ENCODE measurements around the gene DOK1. TPM values are rescaled to one million over a fixed set of nuclear protein-coding genes. Genes with fewer than 3 reads are reported as not detected.
A peak's percentile ranks its signal among the peaks of the same experiment; 100 is the strongest.

Gene DOK1
- total RNA-seq, 1 donor from 2014 or later, result 19.3 TPM

DNA sequence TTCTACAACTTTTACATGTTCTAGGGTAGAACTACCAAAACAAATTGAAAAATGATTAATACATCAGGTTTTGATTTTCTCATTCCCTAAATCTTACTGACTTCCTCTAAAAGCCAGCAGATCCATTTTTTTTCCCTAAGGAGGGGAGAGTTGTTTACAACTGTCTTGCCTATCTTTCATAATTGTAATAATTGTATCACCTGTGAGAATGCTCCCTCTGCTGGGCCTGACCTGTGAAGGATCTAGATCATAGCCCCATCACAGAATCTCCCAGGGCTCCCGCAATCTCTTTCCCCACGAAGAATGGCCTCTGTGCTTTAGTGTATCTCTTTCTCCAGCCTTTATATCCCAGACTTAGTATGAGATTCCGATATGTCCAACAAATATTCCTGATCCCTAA, 9.9 kb upstream of the DOK1 start:
- no peak overlapping the region for H3K4me3 Mint-ChIP-seq (ENCODE audit: unreplicated experiment)
- Histone ChIP-seq H3K27ac (ENCODE audit: low read depth, low read length) (no peak overlapping the region), H3K4me3 (ENCODE audit: insufficient read depth, low read depth, low read length) (no peak overlapping the region), H3K9ac (ENCODE audit: low read length) (no peak overlapping the region), H3K9me3 (ENCODE audit: insufficient read depth, low read depth, low read length) (no peaks in the 10 kb centered on the region), H3K36me3 (ENCODE audit: insufficient read depth, low read length) (no peaks in the 10 kb centered on the region), H3K4me1 (ENCODE audit: insufficient read depth, low read length) (peaks cover 11% of the 10 kb centered on the region), H3K27me3 (ENCODE audit: insufficient read depth, low read length) (no peaks in the 10 kb centered on the region), H3K4me2 (ENCODE audit: low read length) (no peak overlapping the region), H3K79me2 (ENCODE audit: insufficient read depth, low read length) (peaks cover 7% of the 10 kb centered on the region), H4K20me1 (ENCODE audit: insufficient read depth, low read length) (no peaks in the 10 kb centered on the region), H2AFZ (ENCODE audit: low read depth, low read length) (no peak overlapping the region)
- FAIRE-seq (no peak), DNase-seq (ENCODE audit: low read depth) (no peak)
- TF ChIP-seq, protein P1, sequence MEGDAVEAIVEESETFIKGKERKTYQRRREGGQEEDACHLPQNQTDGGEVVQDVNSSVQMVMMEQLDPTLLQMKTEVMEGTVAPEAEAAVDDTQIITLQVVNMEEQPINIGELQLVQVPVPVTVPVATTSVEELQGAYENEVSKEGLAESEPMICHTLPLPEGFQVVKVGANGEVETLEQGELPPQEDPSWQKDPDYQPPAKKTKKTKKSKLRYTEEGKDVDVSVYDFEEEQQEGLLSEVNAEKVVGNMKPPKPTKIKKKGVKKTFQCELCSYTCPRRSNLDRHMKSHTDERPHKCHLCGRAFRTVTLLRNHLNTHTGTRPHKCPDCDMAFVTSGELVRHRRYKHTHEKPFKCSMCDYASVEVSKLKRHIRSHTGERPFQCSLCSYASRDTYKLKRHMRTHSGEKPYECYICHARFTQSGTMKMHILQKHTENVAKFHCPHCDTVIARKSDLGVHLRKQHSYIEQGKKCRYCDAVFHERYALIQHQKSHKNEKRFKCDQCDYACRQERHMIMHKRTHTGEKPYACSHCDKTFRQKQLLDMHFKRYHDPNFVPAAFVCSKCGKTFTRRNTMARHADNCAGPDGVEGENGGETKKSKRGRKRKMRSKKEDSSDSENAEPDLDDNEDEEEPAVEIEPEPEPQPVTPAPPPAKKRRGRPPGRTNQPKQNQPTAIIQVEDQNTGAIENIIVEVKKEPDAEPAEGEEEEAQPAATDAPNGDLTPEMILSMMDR (IDR thresholded peaks at IDR 0.05; ENCODE audit: insufficient read depth, low read depth, low read length), result no peak
- no peak for TF ChIP-seq EZH2 (IDR thresholded peaks at IDR 0.05; ENCODE audit: insufficient read depth, low read length)
- peaks cover 3% of the 10 kb centered on the region for H3K4me1 Mint-ChIP-seq (ENCODE audit: low read depth, unreplicated experiment)
- no peak overlapping the region for H3K27ac Mint-ChIP-seq (ENCODE audit: unreplicated experiment)
- H3K36me3 Mint-ChIP-seq (ENCODE audit: low read depth, unreplicated experiment), result peaks cover 2% of the 10 kb centered on the region
- no peaks in the 10 kb centered on the region for H3K9me3 Mint-ChIP-seq (ENCODE audit: unreplicated experiment)
- H3K27me3 Mint-ChIP-seq (ENCODE audit: low read depth, unreplicated experiment), result peaks cover 2% of the 10 kb centered on the region

DNA sequence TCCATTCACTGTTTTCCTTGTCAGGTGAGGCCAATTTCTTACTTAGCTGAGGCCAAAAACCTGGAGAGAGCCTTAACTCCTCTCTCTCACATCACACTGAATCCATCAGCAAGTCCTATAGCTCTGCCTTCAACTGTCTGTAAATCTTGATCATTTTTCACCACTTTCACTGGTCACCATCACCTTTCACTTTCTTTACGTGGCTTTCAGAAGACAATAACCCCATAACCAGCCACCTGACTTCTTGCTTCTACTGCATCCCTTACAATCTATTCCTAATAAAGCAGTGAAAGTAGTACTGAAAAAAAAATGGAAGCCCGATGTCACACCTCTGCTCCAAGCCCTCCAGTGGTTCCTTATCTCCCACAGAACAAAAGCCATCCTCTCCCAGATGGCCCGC, 8.5 kb upstream of the DOK1 start:
- H4K20me1 ChIP-seq (ENCODE audit: insufficient read depth, low read length), result peaks cover 6% of the 10 kb centered on the region
- TF ChIP-seq, protein P1 (IDR thresholded peaks at IDR 0.05; ENCODE audit: insufficient read depth, low read depth, low read length), result no peak
- TF ChIP-seq EZH2 (IDR thresholded peaks at IDR 0.05; ENCODE audit: insufficient read depth, low read length), result no peak
- no peaks in the 10 kb centered on the region for H3K27me3 ChIP-seq (ENCODE audit: insufficient read depth, low read length)
- Mint-ChIP-seq H3K36me3 (ENCODE audit: low read depth, unreplicated experiment) (peaks cover 2% of the 10 kb centered on the region), H3K4me3 (ENCODE audit: unreplicated experiment) (no peak overlapping the region), H3K27me3 (ENCODE audit: low read depth, unreplicated experiment) (peaks cover 7% of the 10 kb centered on the region), H3K4me1 (ENCODE audit: low read depth, unreplicated experiment) (peaks cover 8% of the 10 kb centered on the region), H3K9me3 (ENCODE audit: unreplicated experiment) (no peaks in the 10 kb centered on the region), H3K27ac (ENCODE audit: unreplicated experiment) (no peak overlapping the region)
- H3K9ac ChIP-seq (ENCODE audit: low read length), result no peak overlapping the region
- no peak overlapping the region for H2AFZ ChIP-seq (ENCODE audit: low read depth, low read length)
- H3K27ac ChIP-seq (ENCODE audit: low read depth, low read length), result no peak overlapping the region
- peaks cover 21% of the 10 kb centered on the region for H3K4me1 ChIP-seq (ENCODE audit: insufficient read depth, low read length)
- no peaks in the 10 kb centered on the region for H3K36me3 ChIP-seq (ENCODE audit: insufficient read depth, low read length)
- no peak overlapping the region for H3K4me3 ChIP-seq (ENCODE audit: insufficient read depth, low read depth, low read length)
- DNase-seq (ENCODE audit: low read depth) (no peak), FAIRE-seq (no peak)
- H3K9me3 ChIP-seq (ENCODE audit: insufficient read depth, low read depth, low read length), result no peaks in the 10 kb centered on the region
- no peak overlapping the region for H3K4me2 ChIP-seq (ENCODE audit: low read length)
- H3K79me2 ChIP-seq (ENCODE audit: insufficient read depth, low read length), result peaks cover 20% of the 10 kb centered on the region

DNA sequence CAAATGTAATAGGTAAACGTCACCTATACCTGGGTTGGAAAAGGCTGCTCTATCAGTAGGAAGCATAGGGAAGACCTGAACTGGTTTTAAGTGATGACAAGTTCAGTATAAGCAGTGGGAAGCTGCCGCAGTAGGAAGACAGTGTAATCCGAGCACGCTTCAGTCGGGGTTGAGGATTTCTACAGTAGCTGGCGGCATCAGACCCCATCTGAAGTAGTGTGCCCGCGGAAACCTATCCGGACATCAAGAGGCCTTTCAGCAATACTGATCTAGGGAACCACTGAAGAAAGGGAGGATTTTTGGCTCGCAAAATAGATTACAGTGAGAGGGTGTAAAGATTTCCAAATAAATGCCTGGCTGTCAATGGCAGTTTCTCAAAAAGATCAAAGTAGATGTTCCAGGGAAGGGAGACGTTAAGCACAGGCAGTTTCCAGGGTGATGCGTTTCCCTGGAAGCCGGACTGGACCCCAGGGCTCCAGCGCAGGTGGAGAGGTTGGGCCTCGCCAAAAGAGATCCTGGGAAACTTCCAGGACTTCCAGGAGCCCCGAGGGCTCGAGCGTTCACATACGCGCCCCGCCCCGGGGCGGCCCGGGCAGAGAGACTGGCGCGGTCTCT, 6.1 kb upstream of the DOK1 start:
- DNase-seq (ENCODE audit: low read depth) (no peak), FAIRE-seq (no peak)
- peak overlapping the region; percentile 78 for H2AFZ ChIP-seq (ENCODE audit: low read depth, low read length)
- Mint-ChIP-seq H3K4me3 (ENCODE audit: unreplicated experiment) (peak overlapping the region; percentile 87), H3K27ac (ENCODE audit: unreplicated experiment) (peak overlapping the region; percentile 50), H3K27me3 (ENCODE audit: low read depth, unreplicated experiment) (peaks cover 7% of the 10 kb centered on the region), H3K36me3 (ENCODE audit: low read depth, unreplicated experiment) (peaks cover 2% of the 10 kb centered on the region), H3K9me3 (ENCODE audit: unreplicated experiment) (no peaks in the 10 kb centered on the region), H3K4me1 (ENCODE audit: low read depth, unreplicated experiment) (peaks cover 8% of the 10 kb centered on the region)
- no peaks in the 10 kb centered on the region for H3K36me3 ChIP-seq (ENCODE audit: insufficient read depth, low read length)
- no peaks in the 10 kb centered on the region for H3K9me3 ChIP-seq (ENCODE audit: insufficient read depth, low read depth, low read length)
- peak overlapping the region; percentile 67 for H3K9ac ChIP-seq (ENCODE audit: low read length)
- TF ChIP-seq EZH2 (IDR thresholded peaks at IDR 0.05; ENCODE audit: insufficient read depth, low read length), result no peak
- TF ChIP-seq, protein P1 (IDR thresholded peaks at IDR 0.05; ENCODE audit: insufficient read depth, low read depth, low read length), result no peak
- peaks cover 24% of the 10 kb centered on the region for H3K4me1 ChIP-seq (ENCODE audit: insufficient read depth, low read length)
- peaks cover 44% of the 10 kb centered on the region for H3K79me2 ChIP-seq (ENCODE audit: insufficient read depth, low read length)
- no peak overlapping the region for H3K27ac ChIP-seq (ENCODE audit: low read depth, low read length)
- H4K20me1 ChIP-seq (ENCODE audit: insufficient read depth, low read length), result peaks cover 6% of the 10 kb centered on the region
- peak overlapping the region; percentile 54 for H3K4me3 ChIP-seq (ENCODE audit: insufficient read depth, low read depth, low read length)
- H3K4me2 ChIP-seq (ENCODE audit: low read length), result peak overlapping the region; percentile 92
- H3K27me3 ChIP-seq (ENCODE audit: insufficient read depth, low read length), result no peaks in the 10 kb centered on the region
